Measurements from ENCODE around the gene TMCO2. TPM values are rescaled to one million over a fixed set of nuclear protein-coding genes. Genes with fewer than 3 reads are reported as not detected.
"Not testable (repeated sequence)": the region's sequence is repeated elsewhere in the genome, so short reads cannot be mapped to it uniquely, and the experiment has no call there.

Gene TMCO2
- total RNA-seq, 2 experiments from 2014 or later, result not detected

DNA sequence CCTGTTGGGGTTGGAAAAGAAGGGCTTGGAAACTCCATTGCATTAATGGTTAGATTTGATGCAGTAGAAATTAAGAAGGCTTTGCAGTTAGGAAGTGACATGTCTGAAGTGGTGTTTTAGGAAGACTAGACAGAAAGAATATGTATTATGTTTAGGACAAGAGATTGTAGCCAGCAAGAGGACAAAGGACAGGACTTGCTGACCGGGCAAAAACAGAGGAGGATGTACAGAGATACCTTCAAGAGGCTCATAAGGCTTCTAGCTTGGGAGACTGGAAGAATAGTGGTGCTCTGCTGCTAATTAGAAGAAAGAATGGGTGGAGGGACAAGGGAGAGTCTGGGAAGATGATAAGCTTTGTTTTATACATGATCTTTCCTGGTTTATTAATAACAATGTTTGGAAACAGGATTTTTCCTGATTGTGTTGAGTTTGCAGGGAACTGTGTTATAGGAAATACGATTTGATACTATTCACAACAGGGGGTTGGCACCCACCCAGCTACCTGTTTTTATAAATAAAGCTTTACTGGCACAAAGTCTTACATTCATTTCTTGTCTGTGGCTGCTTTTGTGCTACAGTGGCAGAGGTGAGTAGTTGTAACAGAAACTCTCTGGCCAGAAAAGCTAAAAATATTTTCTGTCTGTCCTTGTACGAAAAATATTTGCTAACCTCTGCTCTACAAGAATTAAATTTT lies 37.1 kb upstream of the TMCO2 start:
- intact Hi-C loops (cut with micrococcal nuclease; ENCODE audit: unreplicated experiment), result no loop called here
- Histone ChIP-seq H4K20me1 (ENCODE audit: insufficient read depth, low read length) (no peaks in the 10 kb centered on the region), H3K4me2 (ENCODE audit: low read length) (no peak overlapping the region), H3K4me3 (ENCODE audit: low read depth, low read length, poor library complexity, severe bottlenecking) (no peak overlapping the region), H3K9me3 (ENCODE audit: low read length) (no peaks in the 10 kb centered on the region), H3K27ac (ENCODE audit: low read depth, low read length, poor library complexity, severe bottlenecking) (no peak overlapping the region), H2AFZ (ENCODE audit: low read length) (no peak overlapping the region), H3K9me2 (ENCODE audit: insufficient read depth, low read length) (no peaks in the 10 kb centered on the region), H3K36me3 (ENCODE audit: insufficient read depth, low read length) (peaks cover 93% of the 10 kb centered on the region), H3K79me2 (ENCODE audit: insufficient read depth, low read depth, low read length) (no peaks in the 10 kb centered on the region), H3K4me1 (ENCODE audit: insufficient read depth, low read length, poor library complexity, severe bottlenecking) (no peaks in the 10 kb centered on the region)
- no TSS peak for BruUV-seq (replicated peaks)
- no peak for DNase-seq (ENCODE audit: low spot score)
- CTCF ChIA-PET (ENCODE audit: unreplicated experiment), result no interaction called here
- no peak for TF ChIP-seq CTCF (conservative IDR thresholded peaks at IDR 0.05; ENCODE audit: low read length)
- TF ChIP-seq EZH2phosphoT487 (IDR thresholded peaks at IDR 0.05; ENCODE audit: borderline replicate concordance, low read depth, low read length), result no peak
- POLR2A ChIA-PET, result interaction anchor here (0.5 to 1.0 kb wide), 4 partner anchors 13 to 459 kb away, joined by 3 to 4 read pairs (median 4); no protein-coding TSS in a partner anchor

- no peaks in the 10 kb centered on the region for H3K79me2 ChIP-seq (ENCODE audit: insufficient read depth, low read depth, low read length)
These were observed 29.4 kb upstream of the TMCO2 start for GRCh38 chr1:40218333-40218732.

GRCh38 chr1:40221471-40221905 lies 26.2 kb upstream of the TMCO2 start:
- H2AFZ ChIP-seq (ENCODE audit: low read length); H4K20me1 ChIP-seq (ENCODE audit: insufficient read depth, low read length); intact Hi-C loops (cut with micrococcal nuclease; ENCODE audit: unreplicated experiment); H3K27ac ChIP-seq (ENCODE audit: low read depth, low read length, poor library complexity, severe bottlenecking); CTCF ChIA-PET (ENCODE audit: unreplicated experiment); H3K9me3 ChIP-seq (ENCODE audit: low read length); H3K79me2 ChIP-seq (ENCODE audit: insufficient read depth, low read depth, low read length); DNase-seq (ENCODE audit: low spot score); H3K4me2 ChIP-seq (ENCODE audit: low read length); H3K9me2 ChIP-seq (ENCODE audit: insufficient read depth, low read length); H3K4me3 ChIP-seq (ENCODE audit: low read depth, low read length, poor library complexity, severe bottlenecking); BruUV-seq (replicated peaks): not testable (repeated sequence)
- Histone ChIP-seq H3K36me3 (ENCODE audit: insufficient read depth, low read length) (peaks cover 51% of the 10 kb centered on the region), H3K4me1 (ENCODE audit: insufficient read depth, low read length, poor library complexity, severe bottlenecking) (peaks cover 39% of the 10 kb centered on the region)
- POLR2A ChIA-PET, result interaction anchor here (0.7 to 1.4 kb wide), 4 partner anchors 10 to 22 kb away, joined by 3 to 8 read pairs (median 4); no protein-coding TSS in a partner anchor

More at GRCh38 chr1:40218333-40218732, 29.4 kb upstream of the TMCO2 start:
- Histone ChIP-seq H4K20me1 (ENCODE audit: insufficient read depth, low read length) (no peaks in the 10 kb centered on the region), H3K4me1 (ENCODE audit: insufficient read depth, low read length, poor library complexity, severe bottlenecking) (peaks cover 25% of the 10 kb centered on the region), H3K36me3 (ENCODE audit: insufficient read depth, low read length) (peaks cover 58% of the 10 kb centered on the region), H3K9me3 (ENCODE audit: low read length) (no peaks in the 10 kb centered on the region), H3K9me2 (ENCODE audit: insufficient read depth, low read length) (no peaks in the 10 kb centered on the region), H3K4me2 (ENCODE audit: low read length) (no peak overlapping the region), H3K27ac (ENCODE audit: low read depth, low read length, poor library complexity, severe bottlenecking) (no peak overlapping the region), H2AFZ (ENCODE audit: low read length) (no peak overlapping the region), H3K4me3 (ENCODE audit: low read depth, low read length, poor library complexity, severe bottlenecking) (no peak overlapping the region)
- ChIA-PET POLR2A (interaction anchor here (0.6 to 1.9 kb wide), 4 partner anchors 13 to 18 kb away, joined by 3 to 8 read pairs (median 4); no protein-coding TSS in a partner anchor), CTCF (ENCODE audit: unreplicated experiment) (interaction anchor here (0.6 kb wide), 1 partner anchor 18 kb away, joined by 3 read pairs; no protein-coding TSS in a partner anchor)
- intact Hi-C loops (cut with micrococcal nuclease; ENCODE audit: unreplicated experiment), result no loop called here
- TF ChIP-seq EZH2phosphoT487 (IDR thresholded peaks at IDR 0.05; ENCODE audit: borderline replicate concordance, low read depth, low read length), result no peak
- no peak for TF ChIP-seq CTCF (conservative IDR thresholded peaks at IDR 0.05; ENCODE audit: low read length)
- no peak for DNase-seq (ENCODE audit: low spot score)
- BruUV-seq (replicated peaks), result no TSS peak

All from OCI-LY7 (cell line).